Measurements from ENCODE around the gene UFC1.

UFC1 gene

GRCh38 chr1:161196111-161196510, 42.3 kb downstream of the UFC1 start:
- DNase-seq: no peak

GRCh38 chr1:161196521-161197451, 43.0 kb downstream of the UFC1 start:
- no peak for DNase-seq

GRCh38 chr1:161197560-161198193, 43.9 kb downstream of the UFC1 start:
- DNase-seq: no peak

- peak; percentile 4 for DNase-seq
Observed at GRCh38 chr1:161198194-161198896, 44.6 kb downstream of the UFC1 start.

- DNase-seq: no peak
Observed at GRCh38 chr1:161198897-161199431, 45.2 kb downstream of the UFC1 start, which contains the start of gene ADAMTS4. Gene ADAMTS4, minus strand, starts transcription at chr1:161199054. Its CDS starts 427 bp downstream, at chr1:161198627.

- DNase-seq: no peak
Observed at GRCh38 chr1:161199506-161200139, 45.8 kb downstream of the UFC1 start.

GRCh38 chr1:161200421-161200991, 46.7 kb downstream of the UFC1 start:
- no peak for DNase-seq

- no peak for DNase-seq
Observed at GRCh38 chr1:161200992-161201835, 47.4 kb downstream of the UFC1 start.

GRCh38 chr1:161201836-161202712, 48.3 kb downstream of the UFC1 start, which contains the start of gene NDUFS2:
Gene NDUFS2, plus strand, starts transcription at chr1:161202367. Its CDS starts 19 bp downstream, at chr1:161202386.
- peak; percentile 92 for DNase-seq

GRCh38 chr1:161206411-161207140, 52.8 kb downstream of the UFC1 start:
- DNase-seq: no peak

GRCh38 chr1:161207173-161207572, 53.4 kb downstream of the UFC1 start:
- DNase-seq: no peak
